Right cardiac atrium (tissue), 5 donors: ENCODE results near the gene TWF2. TPM values are rescaled to one million over a fixed set of nuclear protein-coding genes. Genes with fewer than 3 reads are reported as not detected.

Experiments used
- ATAC-seq, 2 donors: fragments of 200-7000 bp; cut with Tn5 transposase; one replicate each; pipeline versions ENCODE4 v1.8.0 to v1.9.1; 2020; ENCODE audit warnings: moderate library complexity in 2 of 2, mild to moderate bottlenecking in 1 of 2
- DNase-seq, 3 donors: peaks; one replicate each; pipeline ENCODE4 v3.0.0-alpha.2; 2020
- H3K27ac ChIP-seq: one replicate; pipeline ENCODE4 v1.5.1; 2013; ENCODE audit warnings: mild to moderate bottlenecking, low read length, control low read depth, moderate library complexity
- H3K27me3 ChIP-seq: one replicate; pipeline ENCODE4 v1.6.1; 2013; ENCODE audit not compliant: control insufficient read depth, insufficient read depth
- H3K4me1 ChIP-seq: one replicate; pipeline ENCODE4 v1.6.1; 2013; ENCODE audit warnings: low read length; ENCODE audit not compliant: control insufficient read depth, insufficient read depth
- H3K4me3 ChIP-seq: one replicate; pipeline ENCODE4 v1.5.1; 2013; ENCODE audit warnings: low read length, control low read depth
- H3K9me3 ChIP-seq: one replicate; pipeline ENCODE4 v1.6.1; 2013; ENCODE audit warnings: low read length; ENCODE audit not compliant: control insufficient read depth
- WGBS: extraction: QIAGEN DNeasy Blood & Tissue Kit; methylation state at CpG from one replicate; pipeline ENCODE4 v1.1.7; 2013; 5-methylcytosine and 5-hydroxymethylcytosine counted together
- intact Hi-C, 4 donors: fragments of 100-400 bp; cut with DNase I; formaldehyde crosslinking; loops; one replicate each; pipeline versions ENCODE4 v1.11.0 to v1.14.0; 2022 to 2023
- polyA plus RNA-seq: library from polyadenylated mRNA; stranded (reverse); fragments of 200-250 nt; gene quantifications from one replicate; pipeline ENCODE4 v1.2.3, GENCODE V29; 2013
- total RNA-seq, 4 donors: library from RNA; stranded (reverse); fragmentation: NEBNext Ultra II Directional; extraction: Animal tissue kit (Norgen Biotek cat#: 25700); gene quantifications; one replicate each; pipeline ENCODE4 v1.2.1, GENCODE V29; 2021
- donor health status: healthy with polysubstance abuse.
- donor health status: DM: no; HTN: yes; CAD: no.
- donor health status: DM: no; HTN: no; CAD: no.
- donor health status: DM: no; HTN: yes; CAD: no; lungs with severe emphysema.
- donor health status: DM: yes; HTN: yes; CAD: no.

The TWF2 gene
- total and polyA plus RNA-seq, 5 donors = 32.0 to 70.0 (median 51.5) TPM

GRCh38 chr3:52247409-52248164 is 8.6 kb upstream of the TWF2 start:
- H3K27ac ChIP-seq = no peak overlapping the region
- H3K4me1 ChIP-seq = no peaks in the 10 kb centered on the region

GRCh38 chr3:52246728-52247408 is 7.9 kb upstream of the TWF2 start:
- H3K9me3 ChIP-seq = no peaks in the 10 kb centered on the region
- ATAC-seq (peak in 1 of 2 donors; percentile 7), DNase-seq (peak in 2 of 3 donors; percentile 57)
- intact Hi-C loops = loop anchor here in 1 of 4 donors (5.0 kb wide), 1 partner anchor 35 kb away; no protein-coding TSS in a partner anchor
- H3K4me1 ChIP-seq = no peaks in the 10 kb centered on the region
- no peak overlapping the region for H3K4me3 ChIP-seq
- H3K27me3 ChIP-seq = no peaks in the 10 kb centered on the region
- WGBS = 83% methylated on average over 14 of the region's 14 CpGs
- no peak overlapping the region for H3K27ac ChIP-seq

More at GRCh38 chr3:52247409-52248164, 8.6 kb upstream of the TWF2 start:
- intact Hi-C loops = loop anchor here in 1 of 4 donors (5.0 kb wide), 1 partner anchor 35 kb away; no protein-coding TSS in a partner anchor
- Histone ChIP-seq H3K9me3 (no peaks in the 10 kb centered on the region), H3K27me3 (no peaks in the 10 kb centered on the region), H3K4me3 (no peak overlapping the region)
- 96% methylated on average over 7 of the region's 7 CpGs for WGBS
- no peak for ATAC-seq
- DNase-seq = peak in 2 of 3 donors; percentile 37 to 62

GRCh38 chr3:52246264-52246620 is 7.3 kb upstream of the TWF2 start:
- intact Hi-C loops = loop anchor here in 1 of 4 donors (5.0 kb wide), 1 partner anchor 36 kb away; no protein-coding TSS in a partner anchor
- Histone ChIP-seq H3K27ac (peak overlapping the region; percentile 67), H3K9me3 (no peaks in the 10 kb centered on the region), H3K4me1 (no peaks in the 10 kb centered on the region), H3K27me3 (no peaks in the 10 kb centered on the region), H3K4me3 (peak overlapping the region; percentile 62)
- 32% methylated on average over 8 of the region's 8 CpGs for WGBS
- DNase-seq = no peak
- ATAC-seq = peak; percentile 1 to 2

GRCh38 chr3:52245322-52246263 is 6.6 kb upstream of the TWF2 start, which contains the start of gene PPM1M:
TSS of gene PPM1M (plus strand) at chr3:52245759. CDS start at chr3:52245825, 66 bp downstream.
- intact Hi-C loops = loop anchor here in 1 of 4 donors (5.0 kb wide), 1 partner anchor 37 kb away; no protein-coding TSS in a partner anchor

GRCh38 chr3:52243791-52244628 is 5.1 kb upstream of the TWF2 start:
- Histone ChIP-seq H3K27ac (no peak overlapping the region), H3K9me3 (no peaks in the 10 kb centered on the region), H3K4me1 (peaks cover 4% of the 10 kb centered on the region), H3K27me3 (no peaks in the 10 kb centered on the region), H3K4me3 (no peak overlapping the region)
- peak in 2 of 3 donors; percentile 67 for DNase-seq
- WGBS = 74% methylated on average over 9 of the region's 9 CpGs
- ATAC-seq = peak in 1 of 2 donors; percentile 9
- intact Hi-C loops = no loop called here

More at GRCh38 chr3:52245322-52246263, 6.6 kb upstream of the TWF2 start, which contains the start of gene PPM1M:
- Histone ChIP-seq H3K4me1 (no peaks in the 10 kb centered on the region), H3K27me3 (no peaks in the 10 kb centered on the region), H3K27ac (peak within 1 kb of the TSS; percentile 67), H3K4me3 (peak within 1 kb of the TSS; percentile 62), H3K9me3 (no peaks in the 10 kb centered on the region)
- ATAC-seq (peak; percentile 61 to 68), DNase-seq (peak; percentile 64 to 86 (median 84))
- WGBS = under 1% methylated on average over 98 of the region's 98 CpGs

GRCh38 chr3:52242039-52242438 is 3.1 kb upstream of the TWF2 start:
- Histone ChIP-seq H3K27ac (no peak overlapping the region), H3K4me1 (peaks cover 7% of the 10 kb centered on the region), H3K9me3 (no peaks in the 10 kb centered on the region), H3K4me3 (no peak overlapping the region), H3K27me3 (no peaks in the 10 kb centered on the region)
- intact Hi-C loops = no loop called here
- ATAC-seq (no peak), DNase-seq (no peak)
- WGBS = 88% methylated on average over 1 of the region's 1 CpG

- WGBS = 95% methylated on average over 4 of the region's 4 CpGs
- no peak overlapping the region for H3K27ac ChIP-seq
- DNase-seq (no peak), ATAC-seq (no peak)
- H3K4me3 ChIP-seq = no peak overlapping the region
- H3K4me1 ChIP-seq = peaks cover 12% of the 10 kb centered on the region
- no peaks in the 10 kb centered on the region for H3K9me3 ChIP-seq
- intact Hi-C loops = no loop called here
- H3K27me3 ChIP-seq = no peaks in the 10 kb centered on the region
These were observed 2.0 kb upstream of the TWF2 start for GRCh38 chr3:52240886-52241370.

- intact Hi-C loops = no loop called here
- Histone ChIP-seq H3K27me3 (no peaks in the 10 kb centered on the region), H3K9me3 (no peaks in the 10 kb centered on the region), H3K27ac (peak overlapping the region; percentile 10), H3K4me3 (no peak overlapping the region), H3K4me1 (peaks cover 17% of the 10 kb centered on the region)
- WGBS = 98% methylated on average over 1 of the region's 1 CpG
- ATAC-seq (no peak), DNase-seq (peak in 2 of 3 donors; percentile 50 to 71)
These were observed 1.3 kb upstream of the TWF2 start for GRCh38 chr3:52240059-52240885.

- Histone ChIP-seq H3K9me3 (no peaks in the 10 kb centered on the region), H3K27ac (peak overlapping the region; percentile 67), H3K4me1 (peaks cover 17% of the 10 kb centered on the region), H3K4me3 (peak overlapping the region; percentile 55), H3K27me3 (no peaks in the 10 kb centered on the region)
- peak in 1 of 2 donors; percentile 0 for ATAC-seq
- DNase-seq = peak in 2 of 3 donors; percentile 26 to 41
- intact Hi-C loops = no loop called here
- 14% methylated on average over 11 of the region's 11 CpGs for WGBS
These were observed 681 bp downstream of the TWF2 start for GRCh38 chr3:52238193-52238760.
